H1 (cell line): ENCODE measurements around the gene NECTIN1. TPM values are rescaled to one million over a fixed set of nuclear protein-coding genes. Genes with fewer than 3 reads are reported as not detected.

Source experiments
- CTCF ChIA-PET: fragments of 300-600 bp; sonication (Branson Sonifier 250); formaldehyde crosslinking; loops from one replicate; lab custom pipeline; 2021; ENCODE audit not compliant: partially characterized antibody; lab: Charles Lee
- POLR2A ChIA-PET: fragments of 300-600 bp; sonication (Branson Sonifier 250); formaldehyde crosslinking; loops from one replicate; lab custom pipeline; 2021; ENCODE audit warnings: inconsistent platforms; ENCODE audit not compliant: partially characterized antibody; lab: Charles Lee
- DNase-seq, 2 experiments: peaks; one replicate each; pipeline versions ENCODE4 v3.0.0 to v3.0.0-alpha.2; 2010 to 2022; ENCODE audit warnings: low spot score in 2 of 2, low read depth in 1 of 2, mixed read lengths in 1 of 2
- FAIRE-seq: peaks from 2 replicates; lab custom pipeline; 2011; peaks lifted over from hg19 to GRCh38; lab: Jason Lieb, UNC
- H2AFZ ChIP-seq: 2 replicates; pipeline ENCODE4 v1.8.1; 2012; ENCODE audit warnings: low read length, inconsistent platforms
- H2AK5ac ChIP-seq: 2 replicates; pipeline ENCODE4 v1.6.1; 2013; ENCODE audit warnings: low read depth, low read length
- H2BK120ac ChIP-seq: replicated peaks from 2 replicates; pipeline ENCODE3; 2013; ENCODE audit warnings: low read depth, low read length, inconsistent platforms
- H2BK12ac ChIP-seq: 2 replicates; pipeline ENCODE4 v1.6.1; 2013; ENCODE audit warnings: low read depth, low read length
- H2BK15ac ChIP-seq: 2 replicates; pipeline ENCODE4 v1.6.1; 2013; ENCODE audit warnings: low read length
- H2BK20ac ChIP-seq: 2 replicates; pipeline ENCODE4 v1.6.1; 2013; ENCODE audit warnings: low read length
- H2BK5ac ChIP-seq: 2 replicates; pipeline ENCODE4 v1.6.1; 2013; ENCODE audit warnings: low read depth, low read length
- H3K14ac ChIP-seq: 2 replicates; pipeline ENCODE4 v1.6.1; 2013; ENCODE audit warnings: inconsistent platforms; ENCODE audit not compliant: insufficient read length
- H3K18ac ChIP-seq: 2 replicates; pipeline ENCODE4 v1.6.1; 2013; ENCODE audit warnings: low read length; ENCODE audit errors: extremely low read depth
- H3K23ac ChIP-seq: 2 replicates; pipeline ENCODE4 v1.6.1; 2013; ENCODE audit warnings: inconsistent platforms; ENCODE audit not compliant: insufficient read length
- H3K23me2 ChIP-seq: 2 replicates; pipeline ENCODE4 v1.6.1; 2013; ENCODE audit warnings: low read depth, low read length
- H3K27ac ChIP-seq: 2 replicates; pipeline ENCODE4 v1.6.1; 2011; ENCODE audit warnings: low read depth, low read length, inconsistent platforms
- H3K27me3 ChIP-seq, 4 experiments: replicated peaks in 1 of 4; 1 replicate in 1 of 4; 2 replicates in 3 of 4; pipeline versions ENCODE4 v1.6.1 to v1.8.1; 2011 to 2013; ENCODE audit warnings: low read length in 3 of 4, mild to moderate bottlenecking in 3 of 4, inconsistent platforms in 2 of 4, mixed read lengths in 2 of 4, moderate library complexity in 1 of 4; ENCODE audit not compliant: control insufficient read depth in 3 of 4, insufficient read depth in 3 of 4; ENCODE audit errors: extremely low read depth in 1 of 4
- H3K36me3 ChIP-seq, 4 experiments: 2 replicates each; pipeline versions ENCODE4 v1.6.1 to v1.8.1; 2011 to 2013; ENCODE audit warnings: mild to moderate bottlenecking in 4 of 4, low read length in 3 of 4, moderate library complexity in 2 of 4, control low read depth in 1 of 4, inconsistent platforms in 1 of 4; ENCODE audit not compliant: insufficient read depth in 4 of 4, control insufficient read depth in 2 of 4
- H3K4ac ChIP-seq: replicated peaks from 2 replicates; pipeline ENCODE3; 2013; ENCODE audit warnings: low read length, low read depth, mixed read lengths, inconsistent platforms; ENCODE audit not compliant: insufficient read length
- H3K4me1 ChIP-seq, 4 experiments: replicated peaks in 1 of 4; 1 replicate in 1 of 4; 2 replicates in 3 of 4; pipeline versions ENCODE4 v1.6.1 to v1.8.1; 2011 to 2013; ENCODE audit warnings: low read length in 3 of 4, inconsistent platforms in 2 of 4, mixed read lengths in 1 of 4; ENCODE audit not compliant: insufficient read depth in 4 of 4, control insufficient read depth in 3 of 4
- H3K4me2 ChIP-seq, 2 experiments: 2 replicates each; pipeline versions ENCODE4 v1.6.1 to v1.8.1; 2011 to 2013; ENCODE audit warnings: low read depth in 2 of 2, low read length in 2 of 2, control low read depth in 1 of 2, inconsistent platforms in 1 of 2, mild to moderate bottlenecking in 1 of 2; ENCODE audit not compliant: insufficient read depth in 1 of 2
- H3K4me3 ChIP-seq, 4 experiments: fragments of 200-600, 300-600 bp in 1 of 4; sonication (generic), shearing (Covaris generic), sonication (Bioruptor Twin) in 1 of 4; 2 replicates each; pipeline versions ENCODE4 v1.5.1 to v1.8.1; 2011 to 2016; ENCODE audit warnings: low read length in 4 of 4, low read depth in 3 of 4, control low read depth in 2 of 4, inconsistent platforms in 2 of 4, mild to moderate bottlenecking in 2 of 4, mixed read lengths in 1 of 4, moderate library complexity in 1 of 4; ENCODE audit not compliant: insufficient read depth in 2 of 4; ENCODE audit errors: extremely low read depth in 1 of 4
- H3K56ac ChIP-seq: replicated peaks from 2 replicates; pipeline ENCODE3; 2013; ENCODE audit warnings: low read depth, mild to moderate bottlenecking, mixed read lengths, low read length, inconsistent platforms; ENCODE audit not compliant: insufficient read length
- H3K79me1 ChIP-seq: 2 replicates; pipeline ENCODE4 v1.6.1; 2013; ENCODE audit warnings: low read depth, low read length, control low read depth
- H3K79me2 ChIP-seq, 2 experiments: 2 replicates each; pipeline versions ENCODE4 v1.6.1 to v1.8.1; 2012 to 2013; ENCODE audit warnings: low read length in 2 of 2, mild to moderate bottlenecking in 2 of 2, inconsistent platforms in 1 of 2; ENCODE audit not compliant: insufficient read depth in 2 of 2, control insufficient read depth in 1 of 2
- H3K9ac ChIP-seq, 4 experiments: replicated peaks in 1 of 4; 1 replicate in 1 of 4; 2 replicates in 3 of 4; pipeline versions ENCODE4 v1.6.1 to v1.8.1; 2011 to 2013; ENCODE audit warnings: low read depth in 3 of 4, low read length in 3 of 4, control low read depth in 2 of 4, mild to moderate bottlenecking in 2 of 4, moderate library complexity in 2 of 4, inconsistent platforms in 1 of 4; ENCODE audit errors: extremely low read depth in 1 of 4
- H3K9me3 ChIP-seq, 2 experiments: 2 replicates each; pipeline versions ENCODE4 v1.6.1 to v1.8.1; 2012 to 2013; ENCODE audit warnings: mild to moderate bottlenecking in 2 of 2, moderate library complexity in 2 of 2, control low read depth in 1 of 2, inconsistent platforms in 1 of 2, low read depth in 1 of 2, low read length in 1 of 2, mixed read lengths in 1 of 2; ENCODE audit not compliant: insufficient read depth in 2 of 2
- H4K20me1 ChIP-seq, 2 experiments: replicated peaks in 1 of 2; 2 replicates each; pipeline versions ENCODE3 to v1.8.1; 2011 to 2013; ENCODE audit warnings: inconsistent platforms in 2 of 2, low read length in 2 of 2, mild to moderate bottlenecking in 1 of 2; ENCODE audit not compliant: insufficient read depth in 2 of 2, control insufficient read depth in 1 of 2
- H4K5ac ChIP-seq: 2 replicates; pipeline ENCODE4 v1.6.1; 2013; ENCODE audit warnings: low read length, low read depth, mixed read lengths, inconsistent platforms; ENCODE audit not compliant: insufficient read length
- H4K8ac ChIP-seq: 2 replicates; pipeline ENCODE4 v1.8.0; 2013; ENCODE audit warnings: mild to moderate bottlenecking, moderate library complexity, low read length, inconsistent platforms; ENCODE audit not compliant: insufficient read depth; ENCODE audit errors: extremely low read depth
- H4K91ac ChIP-seq: replicated peaks from 2 replicates; pipeline ENCODE3; 2013; ENCODE audit warnings: low read length, mixed read lengths, inconsistent platforms; ENCODE audit not compliant: insufficient read length
- BACH1 ChIP-seq: IDR thresholded peaks from 2 replicates; pipeline ENCODE4 v1.6.1; 2012; ENCODE audit warnings: low read length, improper control_type of control experiment
- CTBP2 ChIP-seq: IDR thresholded peaks from 2 replicates; pipeline ENCODE4 v1.7.0; 2011; ENCODE audit warnings: borderline replicate concordance, mild to moderate bottlenecking, moderate library complexity, mixed read lengths, low read length; ENCODE audit not compliant: insufficient read depth, insufficient read length
- EGR1 ChIP-seq: IDR thresholded peaks from 2 replicates; pipeline ENCODE4 v1.6.1; 2011; ENCODE audit warnings: low read depth, low read length, borderline replicate concordance
- FOSL1 ChIP-seq: IDR thresholded peaks from 2 replicates; pipeline ENCODE4 v1.6.1; 2011; ENCODE audit warnings: mild to moderate bottlenecking, low read depth, low read length, moderate library complexity; ENCODE audit not compliant: insufficient read depth
- GABPA ChIP-seq: IDR thresholded peaks from 2 replicates; pipeline ENCODE4 v1.6.1; 2011; ENCODE audit warnings: mild to moderate bottlenecking, low read length, moderate library complexity, borderline replicate concordance; ENCODE audit not compliant: insufficient read depth
- JUN ChIP-seq: IDR thresholded peaks from 2 replicates; pipeline ENCODE4 v1.6.1; 2011; ENCODE audit warnings: low read depth, mild to moderate bottlenecking, improper control_type of control experiment, low read length
- JUND ChIP-seq: IDR thresholded peaks from 2 replicates; pipeline ENCODE4 v1.6.1; 2011; ENCODE audit warnings: mild to moderate bottlenecking, improper control_type of control experiment, low read length
- NRF1 ChIP-seq: IDR thresholded peaks from 2 replicates; pipeline ENCODE4 v1.6.1; 2011; ENCODE audit warnings: mild to moderate bottlenecking, low read depth, low read length, improper control_type of control experiment
- PHF8 ChIP-seq: fragments of 200-600 bp; sonication (generic); conservative IDR thresholded peaks from 2 replicates; pipeline ENCODE4 v1.7.1; 2012; ENCODE audit warnings: low read depth, mild to moderate bottlenecking, inconsistent platforms, low read length, moderate library complexity
- RBBP5 ChIP-seq: IDR thresholded peaks from 2 replicates; pipeline ENCODE4 v1.7.1; 2012; ENCODE audit warnings: low read depth, mild to moderate bottlenecking, inconsistent platforms, low read length, moderate library complexity, borderline replicate concordance
- YY1 ChIP-seq: IDR thresholded peaks from 2 replicates; pipeline ENCODE4 v1.6.1; 2011; ENCODE audit warnings: low read depth, mild to moderate bottlenecking, low read length
- WGBS, 2 experiments: shearing (Covaris generic) in 1 of 2; methylation state at CpG; one replicate each; pipeline versions ENCODE4 v1.1.6 to v1.1.7; 2013 to 2015; ENCODE audit warnings: low lambda C conversion rate in 2 of 2, mixed read lengths in 2 of 2, inconsistent platforms in 1 of 2, low coverage in 1 of 2, missing lambda C conversion rate in 1 of 2; ENCODE audit not compliant: insufficient replicate concordance in 2 of 2, insufficient coverage in 1 of 2, insufficient read length in 1 of 2; ENCODE audit errors: extremely low coverage in 1 of 2, missing lambda C conversion rate in 1 of 2; 5-methylcytosine and 5-hydroxymethylcytosine counted together
- polyA plus RNA-seq, 7 experiments: library from polyadenylated mRNA; depleted of rRNA in 3 of 7; stranded (reverse) in 5 of 7; unstranded in 2 of 7; fragments of >200 nt in 5 of 7; fragments of 200-250 nt in 2 of 7; gene quantifications; 1 replicate in 5 of 7; 2 replicates in 1 of 7; 4 replicates in 1 of 7; pipeline versions ENCODE4 v1.2.1 to v1.2.3, GENCODE V29; 2011 to 2013; ENCODE audit warnings: missing spikeins in 2 of 7, mixed read lengths in 2 of 7
- total RNA-seq: library from RNA; stranded (reverse); fragmentation: NEBNext Ultra II Directional; extraction: Animal tissue kit (Norgen Biotek cat#: 25700); gene quantifications from 2 replicates; pipeline ENCODE4 v1.2.1, GENCODE V29; 2021

NECTIN1 gene
- total and polyA plus RNA-seq, 2 of the 8 experiments (the other 6 are each of a cell fraction or from before 2014, with no cell fraction given) = 43.2 to 97.7 TPM

GRCh38 chr11:119708384-119708783, 20.6 kb downstream of the NECTIN1 start:
- Histone ChIP-seq H2AFZ (no peak overlapping the region), H3K56ac (no peak overlapping the region), H2BK15ac (no peak overlapping the region), H2BK5ac (no peak overlapping the region), H3K9ac (no peak overlapping the region), H4K5ac (no peak overlapping the region), H3K4me3 (no peak overlapping the region), H3K23me2 (no peaks in the 10 kb centered on the region), H3K23ac (no peak overlapping the region), H3K18ac (no peak overlapping the region), H3K27ac (no peak overlapping the region), H2BK20ac (no peak overlapping the region), H2AK5ac (no peak overlapping the region), H2BK120ac (no peak overlapping the region), H3K4ac (no peak overlapping the region), H3K27me3 (no peaks in the 10 kb centered on the region), H3K4me2 (no peak overlapping the region), H3K79me1 (peaks cover 44% of the 10 kb centered on the region), H3K79me2 (peaks cover 2 to 87% of the 10 kb centered on the region in 2 experiments; a peak in 3 of 4 replicates), H4K8ac (no peak overlapping the region), H3K14ac (no peak overlapping the region), H3K9me3 (no peaks in the 10 kb centered on the region), H3K36me3 (no peaks in the 10 kb centered on the region; a peak in 1 of 8 replicates), H3K4me1 (peaks cover 0 to 22% (median 10%) of the 10 kb centered on the region in 4 experiments; a peak in 6 of 7 replicates), H4K20me1 (peaks cover 55 to 70% of the 10 kb centered on the region in 2 experiments), H4K91ac (no peak overlapping the region), H2BK12ac (no peak overlapping the region)
- no peak for TF ChIP-seq NRF1
- TF ChIP-seq FOSL1 = no peak
- TF ChIP-seq BACH1 = no peak
- no peak for TF ChIP-seq CTBP2
- no peak for TF ChIP-seq JUND
- TF ChIP-seq GABPA = no peak
- no peak for TF ChIP-seq JUN
- TF ChIP-seq YY1 = no peak
- TF ChIP-seq PHF8 = no peak
- no peak for TF ChIP-seq RBBP5
- no peak for TF ChIP-seq EGR1
- 88% methylated on average over 9 of the region's 9 CpGs; no CpG with 5 or more reads in 1 of the 2 experiments for WGBS, 2 experiments
- no peak for FAIRE-seq
- no peak for DNase-seq
- ChIA-PET POLR2A (interaction anchor here (2.1 kb wide), 1 partner anchor 21 kb away, joined by 8 read pairs; the partner anchor contains the start of gene NECTIN1), CTCF (interaction anchor here (0.9 to 14.0 kb wide), 8 partner anchors 10 to 359 kb away, joined by 3 to 171 read pairs (median 9); no protein-coding TSS in a partner anchor)
